Measurements from ENCODE around the gene PRIM2. TPM values are rescaled to one million over a fixed set of nuclear protein-coding genes. Genes with fewer than 3 reads are reported as not detected.
"Not testable (repeated sequence)": the region's sequence is repeated elsewhere in the genome, so short reads cannot be mapped to it uniquely, and the experiment has no call there.

The PRIM2 gene
- total and polyA plus RNA-seq, 2 of the 4 experiments (the other 2 are of a cell fraction): 11.8 to 37.5 TPM

- intact Hi-C loops (cut with micrococcal nuclease); H3K27ac ChIP-seq (ENCODE audit: insufficient read depth, low read length); H2BK15ac ChIP-seq (ENCODE audit: low read depth, low read length); in situ Hi-C loops (cut with MboI; ENCODE audit: low sequenced_read_pairs); H4K91ac ChIP-seq (ENCODE audit: insufficient read depth, low read depth, low read length); CTCF ChIA-PET; H3K4me3 ChIP-seq (ENCODE audit: insufficient read depth, low read depth, low read length); H3K18ac ChIP-seq (ENCODE audit: low read depth, low read length); BruUV-seq (replicated peaks); H4K20me1 ChIP-seq (ENCODE audit: insufficient read depth, low read length); dilution Hi-C loops (cut with HindIII; ENCODE audit: low sequenced_read_pairs, unreplicated experiment); H3K23ac ChIP-seq (ENCODE audit: low read depth, low read length); H3K79me1 ChIP-seq (ENCODE audit: low read depth in 1 of 2, low read length in 2 of 2); H2AK5ac ChIP-seq (ENCODE audit: low read depth, low read length); H2AK9ac ChIP-seq (replicated peaks; ENCODE audit: low read depth, low read length, poor library complexity); H4K8ac ChIP-seq (ENCODE audit: low read depth in 2 of 2, low read length in 2 of 2); H2BK20ac ChIP-seq (ENCODE audit: low read depth, low read length); H3K9me1 ChIP-seq (ENCODE audit: insufficient read depth, low read length); DNase-seq; H3K27me3 ChIP-seq (ENCODE audit: control insufficient read depth, insufficient read depth, low read length); H2BK120ac ChIP-seq (ENCODE audit: low read depth, low read length); H3K4me2 ChIP-seq (ENCODE audit: low read depth, low read length); H3K4me1 ChIP-seq (ENCODE audit: control insufficient read depth, insufficient read depth, low read length); H2AFZ ChIP-seq (replicated peaks; ENCODE audit: low read length, poor library complexity); H4K5ac ChIP-seq (ENCODE audit: low read depth, low read length); H3K9ac ChIP-seq (ENCODE audit: low read depth, low read length); H3K56ac ChIP-seq (ENCODE audit: extremely low read depth, insufficient read depth, low read length); H3K36me3 ChIP-seq (ENCODE audit: control insufficient read depth, insufficient read depth, low read length); H2BK5ac ChIP-seq (ENCODE audit: low read depth, low read length, poor library complexity, severe bottlenecking); H3K14ac ChIP-seq (replicated peaks; ENCODE audit: low read depth, low read length); H3K9me3 ChIP-seq (ENCODE audit: control insufficient read depth, insufficient read depth, low read length); POLR2A ChIA-PET (ENCODE audit: unreplicated experiment); H3K4ac ChIP-seq (ENCODE audit: low read depth, low read length): not testable (repeated sequence)
- ATAC-seq (ENCODE audit: low read depth): peak; percentile 59; the same call in 1 of the 2 replicates
- TF ChIP-seq CTCF (conservative IDR thresholded peaks at IDR 0.05; ENCODE audit: low read depth, low read length) (peak; percentile 42), SMC3 (IDR thresholded peaks at IDR 0.05; ENCODE audit: low read depth, low read length) (peak; percentile 14; the same call in 1 of the 2 replicates), RAD21 (IDR thresholded peaks at IDR 0.05; ENCODE audit: low read length) (peak; percentile 53)
These were observed 262.1 kb downstream of the PRIM2 start for GRCh38 chr6:57579489-57579888.

GRCh38 chr6:57581586-57581985 lies 264.2 kb downstream of the PRIM2 start:
- H3K23ac ChIP-seq (ENCODE audit: low read depth, low read length); H2AFZ ChIP-seq (replicated peaks; ENCODE audit: low read length, poor library complexity); H2BK15ac ChIP-seq (ENCODE audit: low read depth, low read length); H4K5ac ChIP-seq (ENCODE audit: low read depth, low read length); H2BK5ac ChIP-seq (ENCODE audit: low read depth, low read length, poor library complexity, severe bottlenecking); H3K27me3 ChIP-seq (ENCODE audit: control insufficient read depth, insufficient read depth, low read length); H3K9me3 ChIP-seq (ENCODE audit: control insufficient read depth, insufficient read depth, low read length); H3K79me1 ChIP-seq (ENCODE audit: low read depth in 1 of 2, low read length in 2 of 2); POLR2A ChIA-PET (ENCODE audit: unreplicated experiment); H2AK9ac ChIP-seq (replicated peaks; ENCODE audit: low read depth, low read length, poor library complexity); dilution Hi-C loops (cut with HindIII; ENCODE audit: low sequenced_read_pairs, unreplicated experiment); H3K9me1 ChIP-seq (ENCODE audit: insufficient read depth, low read length); BruUV-seq (replicated peaks); H3K36me3 ChIP-seq (ENCODE audit: control insufficient read depth, insufficient read depth, low read length); H2AK5ac ChIP-seq (ENCODE audit: low read depth, low read length); H3K18ac ChIP-seq (ENCODE audit: low read depth, low read length); DNase-seq; intact Hi-C loops (cut with micrococcal nuclease); H3K4ac ChIP-seq (ENCODE audit: low read depth, low read length); H3K4me3 ChIP-seq (ENCODE audit: insufficient read depth, low read depth, low read length); H3K4me1 ChIP-seq (ENCODE audit: control insufficient read depth, insufficient read depth, low read length); H4K20me1 ChIP-seq (ENCODE audit: insufficient read depth, low read length); in situ Hi-C loops (cut with MboI; ENCODE audit: low sequenced_read_pairs); H3K56ac ChIP-seq (ENCODE audit: extremely low read depth, insufficient read depth, low read length); H4K8ac ChIP-seq (ENCODE audit: low read depth in 2 of 2, low read length in 2 of 2); H2BK120ac ChIP-seq (ENCODE audit: low read depth, low read length); H3K27ac ChIP-seq (ENCODE audit: insufficient read depth, low read length); H3K4me2 ChIP-seq (ENCODE audit: low read depth, low read length); H3K9ac ChIP-seq (ENCODE audit: low read depth, low read length); H4K91ac ChIP-seq (ENCODE audit: insufficient read depth, low read depth, low read length); H2BK20ac ChIP-seq (ENCODE audit: low read depth, low read length); H3K14ac ChIP-seq (replicated peaks; ENCODE audit: low read depth, low read length); CTCF ChIA-PET: not testable (repeated sequence)
- WGBS, 2 experiments (ENCODE audit: extremely low coverage in 2 of 2, insufficient read length in 1 of 2): no CpG with 5 or more reads among the region's 3 CpGs
- peak; percentile 70 for ATAC-seq (ENCODE audit: low read depth)

Data from IMR-90 (cell line).